PFSK-1 (cell line): Measurements from ENCODE around the gene MYH15.

Experiments used
- FOXP2 ChIP-seq: optimal IDR thresholded peaks from 2 replicates; pipeline ENCODE3; 2011; ENCODE audit warnings: borderline replicate concordance, control low read depth, inconsistent platforms; ENCODE audit not compliant: insufficient read depth; ENCODE audit errors: extremely low read length, extremely low read depth
- POLR2AphosphoS5 ChIP-seq: IDR thresholded peaks from 2 replicates; pipeline ENCODE4 v1.6.1; 2012; ENCODE audit warnings: low read depth, mild to moderate bottlenecking, control low read depth, low read length, moderate library complexity
- REST ChIP-seq, 2 experiments: IDR thresholded peaks; 2 replicates each; pipeline versions ENCODE4 v1.6.1 to v1.8.0; 2011 to 2012; ENCODE audit warnings: low read depth in 2 of 2, low read length in 2 of 2, control low read depth in 1 of 2, inconsistent platforms in 1 of 2, mild to moderate bottlenecking in 1 of 2, moderate library complexity in 1 of 2; ENCODE audit not compliant: insufficient read depth in 1 of 2
- SIN3A ChIP-seq: IDR thresholded peaks from 2 replicates; pipeline ENCODE4 v1.6.1; 2012; ENCODE audit warnings: mild to moderate bottlenecking, low read length, moderate library complexity, borderline replicate concordance; ENCODE audit not compliant: insufficient read depth
- TAF1 ChIP-seq: IDR thresholded peaks from 2 replicates; pipeline ENCODE4 v1.6.1; 2012; ENCODE audit warnings: low read length, control low read depth, borderline replicate concordance; ENCODE audit not compliant: insufficient read depth

GRCh38 chr3:108513961-108514360, 3.6 kb upstream of the MYH15 start:
- TF ChIP-seq POLR2AphosphoS5 = no peak
- no peak for TF ChIP-seq SIN3A
- TF ChIP-seq TAF1 = no peak
- TF ChIP-seq REST (IDR thresholded peaks at IDR 0.05; ENCODE audit: insufficient read depth in 1 of 2, low read depth in 2 of 2, low read length in 2 of 2) = no peak
- TF ChIP-seq FOXP2 = no peak
